KMS-11 (cell line): Measurements from ENCODE around the gene KCTD19.

Experiments used
- H2AFZ ChIP-seq: fragments of 200-600 bp; sonication (generic); 2 replicates; pipeline ENCODE4 v1.6.1; 2016; ENCODE audit warnings: antibody characterized with exemption, mixed run types, low read depth
- H3K27ac ChIP-seq: fragments of 200-600 bp; sonication (generic); 2 replicates; pipeline ENCODE4 v1.6.1; 2016; ENCODE audit warnings: mild to moderate bottlenecking, mixed run types
- H3K27me3 ChIP-seq: fragments of 200-600 bp; sonication (generic); 2 replicates; pipeline ENCODE4 v1.6.1; 2017; ENCODE audit warnings: mild to moderate bottlenecking, low read depth, mixed run types, moderate library complexity; ENCODE audit not compliant: insufficient read depth
- H3K36me3 ChIP-seq: fragments of 200-600 bp; sonication (generic); 2 replicates; pipeline ENCODE4 v1.6.1; 2017; ENCODE audit warnings: mild to moderate bottlenecking, mixed run types; ENCODE audit not compliant: insufficient read depth
- H3K4me1 ChIP-seq: fragments of 200-600 bp; sonication (generic); 2 replicates; pipeline ENCODE4 v1.6.1; 2016; ENCODE audit warnings: mild to moderate bottlenecking, low read depth, mixed run types; ENCODE audit not compliant: poor library complexity, severe bottlenecking
- H3K4me2 ChIP-seq: fragments of 200-600 bp; sonication (generic); 2 replicates; pipeline ENCODE4 v1.7.0; 2016; ENCODE audit warnings: mild to moderate bottlenecking, mixed run types
- H3K4me3 ChIP-seq: fragments of 200-600 bp; sonication (generic); IDR thresholded peaks from 2 replicates; pipeline ENCODE4 v1.6.1; 2017; ENCODE audit warnings: low read depth, low read length, mixed read lengths; ENCODE audit not compliant: insufficient read depth
- H3K79me2 ChIP-seq: fragments of 200-600 bp; sonication (generic); 2 replicates; pipeline ENCODE4 v1.6.1; 2016; ENCODE audit warnings: low read depth, mixed run types; ENCODE audit not compliant: insufficient read depth
- H3K9ac ChIP-seq: fragments of 200-600 bp; sonication (generic); 2 replicates; pipeline ENCODE4 v1.6.1; 2016; ENCODE audit warnings: mild to moderate bottlenecking, mixed run types
- H4K20me1 ChIP-seq: fragments of 200-600 bp; sonication (generic); 2 replicates; pipeline ENCODE4 v1.6.1; 2016; ENCODE audit warnings: mild to moderate bottlenecking, mixed run types; ENCODE audit not compliant: insufficient read depth
- TF ChIP-seq, protein P1 (sequence below): fragments of 200-600 bp; sonication (generic); conservative IDR thresholded peaks from 2 replicates; pipeline ENCODE4 v1.6.1; 2017; ENCODE audit warnings: low read depth, mild to moderate bottlenecking, antibody characterized with exemption, low read length, moderate library complexity, mixed read lengths

The KCTD19 gene

DNA sequence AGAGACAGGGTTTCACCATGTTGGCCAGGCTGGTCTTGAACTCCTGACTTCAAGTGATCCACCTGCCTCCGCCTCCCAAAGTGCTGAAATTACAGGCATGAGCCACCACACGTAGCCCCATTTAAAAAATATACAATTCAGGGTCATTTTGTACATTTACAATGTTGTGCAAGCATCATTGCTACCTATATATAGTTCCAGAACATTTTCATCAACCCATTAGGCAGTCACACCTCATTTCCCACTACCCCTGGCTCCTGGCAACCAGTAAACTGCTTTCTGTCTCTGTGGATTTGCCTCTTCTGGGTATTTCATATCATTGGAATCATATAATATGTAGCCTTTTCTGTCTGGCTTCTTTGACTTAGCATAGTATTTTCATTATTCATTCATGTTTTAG, 6.8 kb upstream of the KCTD19 start:
- no peak overlapping the region for H3K4me2 ChIP-seq
- no peak overlapping the region for H3K9ac ChIP-seq
- no peaks in the 10 kb centered on the region for H3K27me3 ChIP-seq
- H3K27ac ChIP-seq, result no peak overlapping the region
- H3K4me3 ChIP-seq, result no peak overlapping the region
- H4K20me1 ChIP-seq, result no peaks in the 10 kb centered on the region
- H3K36me3 ChIP-seq, result no peaks in the 10 kb centered on the region
- H2AFZ ChIP-seq, result no peak overlapping the region
- H3K4me1 ChIP-seq, result no peaks in the 10 kb centered on the region
- H3K79me2 ChIP-seq, result no peaks in the 10 kb centered on the region
- TF ChIP-seq, protein P1, sequence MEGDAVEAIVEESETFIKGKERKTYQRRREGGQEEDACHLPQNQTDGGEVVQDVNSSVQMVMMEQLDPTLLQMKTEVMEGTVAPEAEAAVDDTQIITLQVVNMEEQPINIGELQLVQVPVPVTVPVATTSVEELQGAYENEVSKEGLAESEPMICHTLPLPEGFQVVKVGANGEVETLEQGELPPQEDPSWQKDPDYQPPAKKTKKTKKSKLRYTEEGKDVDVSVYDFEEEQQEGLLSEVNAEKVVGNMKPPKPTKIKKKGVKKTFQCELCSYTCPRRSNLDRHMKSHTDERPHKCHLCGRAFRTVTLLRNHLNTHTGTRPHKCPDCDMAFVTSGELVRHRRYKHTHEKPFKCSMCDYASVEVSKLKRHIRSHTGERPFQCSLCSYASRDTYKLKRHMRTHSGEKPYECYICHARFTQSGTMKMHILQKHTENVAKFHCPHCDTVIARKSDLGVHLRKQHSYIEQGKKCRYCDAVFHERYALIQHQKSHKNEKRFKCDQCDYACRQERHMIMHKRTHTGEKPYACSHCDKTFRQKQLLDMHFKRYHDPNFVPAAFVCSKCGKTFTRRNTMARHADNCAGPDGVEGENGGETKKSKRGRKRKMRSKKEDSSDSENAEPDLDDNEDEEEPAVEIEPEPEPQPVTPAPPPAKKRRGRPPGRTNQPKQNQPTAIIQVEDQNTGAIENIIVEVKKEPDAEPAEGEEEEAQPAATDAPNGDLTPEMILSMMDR, result no peak

DNA sequence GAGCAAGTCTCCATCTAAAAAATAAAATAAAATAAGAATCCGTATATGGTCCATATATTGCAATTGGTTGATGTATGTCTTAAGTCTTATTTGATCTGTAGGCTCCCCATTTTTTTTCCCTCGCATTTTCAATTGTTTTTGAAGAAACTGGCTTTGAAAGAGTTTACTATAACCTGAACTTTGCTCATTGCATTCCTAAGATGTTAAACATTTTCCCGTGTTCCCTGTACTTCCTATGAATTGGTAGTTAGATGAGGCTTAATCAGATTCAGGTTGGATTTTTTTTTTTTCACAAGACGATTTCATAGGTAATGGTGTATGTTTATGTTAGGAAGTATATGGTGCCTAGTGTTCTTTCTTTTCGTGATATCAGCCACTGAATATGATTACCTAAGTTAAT, 3.4 kb upstream of the KCTD19 start:
- no peak overlapping the region for H3K4me3 ChIP-seq
- no peak overlapping the region for H3K9ac ChIP-seq
- no peak overlapping the region for H3K27ac ChIP-seq
- H2AFZ ChIP-seq, result no peak overlapping the region
- no peaks in the 10 kb centered on the region for H3K4me1 ChIP-seq
- H4K20me1 ChIP-seq, result no peaks in the 10 kb centered on the region
- no peaks in the 10 kb centered on the region for H3K36me3 ChIP-seq
- H3K27me3 ChIP-seq, result no peaks in the 10 kb centered on the region
- H3K79me2 ChIP-seq, result no peaks in the 10 kb centered on the region
- TF ChIP-seq, protein P1, result no peak
- H3K4me2 ChIP-seq, result no peak overlapping the region

DNA sequence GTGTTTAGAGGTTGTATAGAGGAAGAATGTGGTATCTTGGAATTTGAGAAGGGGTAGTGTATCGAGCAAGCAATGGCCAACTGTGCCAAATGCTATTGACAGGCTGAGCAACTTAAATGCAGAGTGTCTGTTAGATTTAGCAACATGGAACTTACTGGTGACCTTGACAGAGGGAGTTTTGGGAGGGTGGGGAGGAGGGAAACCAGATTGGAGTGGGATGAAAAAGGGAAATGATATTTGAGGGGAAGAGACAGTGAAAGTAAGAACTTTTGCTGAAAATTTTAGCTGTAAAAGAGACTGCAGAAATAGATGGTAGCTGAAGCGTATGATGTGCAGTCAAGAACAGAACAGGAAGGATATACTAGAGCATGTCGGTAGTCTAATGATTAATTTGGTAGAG, 1.2 kb upstream of the KCTD19 start:
- no peaks in the 10 kb centered on the region for H3K4me1 ChIP-seq
- H3K36me3 ChIP-seq, result no peaks in the 10 kb centered on the region
- no peak overlapping the region for H3K27ac ChIP-seq
- H3K9ac ChIP-seq, result no peak overlapping the region
- H2AFZ ChIP-seq, result no peak overlapping the region
- H4K20me1 ChIP-seq, result no peaks in the 10 kb centered on the region
- H3K4me3 ChIP-seq, result no peak overlapping the region
- H3K4me2 ChIP-seq, result no peak overlapping the region
- TF ChIP-seq, protein P1, result no peak
- H3K79me2 ChIP-seq, result no peaks in the 10 kb centered on the region
- no peaks in the 10 kb centered on the region for H3K27me3 ChIP-seq

DNA sequence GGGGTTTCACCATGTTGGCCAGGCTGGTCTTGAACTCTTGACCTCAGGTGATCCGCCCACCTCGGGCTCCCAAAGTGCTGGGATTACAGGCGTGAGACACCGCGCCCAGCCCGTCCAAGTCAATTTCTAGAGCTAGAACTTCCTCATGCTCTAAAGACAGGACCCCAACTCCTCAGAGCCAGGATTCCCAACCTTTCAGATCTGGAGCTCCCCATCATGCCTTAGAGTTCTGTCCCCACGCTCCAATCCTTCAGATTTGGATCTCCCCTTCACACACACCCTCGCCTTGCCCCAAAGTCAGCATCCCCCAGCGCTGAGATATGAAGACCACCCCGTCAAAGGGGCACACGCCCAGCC, 448 bp downstream of the KCTD19 start:
- Histone ChIP-seq H3K36me3 (no peaks in the 10 kb centered on the region), H3K27ac (no peak overlapping the region), H3K4me1 (no peaks in the 10 kb centered on the region), H3K4me3 (no peak overlapping the region), H3K79me2 (no peaks in the 10 kb centered on the region), H2AFZ (no peak overlapping the region), H3K9ac (no peak overlapping the region), H4K20me1 (no peaks in the 10 kb centered on the region), H3K27me3 (no peaks in the 10 kb centered on the region), H3K4me2 (no peak overlapping the region)
- TF ChIP-seq, protein P1, result no peak

DNA sequence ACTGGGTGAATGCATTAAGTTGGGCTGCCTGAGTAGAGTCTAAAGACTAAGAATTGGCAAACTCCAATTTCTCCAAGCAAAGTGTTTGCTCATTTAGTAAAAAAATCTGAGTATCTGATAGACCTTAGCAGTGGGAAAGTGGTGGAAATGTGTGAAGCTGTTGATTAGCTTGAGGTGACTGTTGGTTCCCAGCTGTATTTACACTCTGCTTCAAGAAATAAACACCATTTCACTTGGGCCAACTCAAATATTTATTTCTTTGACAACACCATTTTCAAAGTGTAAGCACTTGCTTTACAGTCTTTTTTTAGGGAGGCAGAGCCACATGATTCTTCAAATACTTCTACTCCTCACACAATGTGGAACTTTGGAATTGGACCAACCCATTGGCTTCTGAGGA, 8.7 kb downstream of the KCTD19 start:
- no peak overlapping the region for H2AFZ ChIP-seq
- TF ChIP-seq, protein P1, result no peak

More for the DNA sequence above, 8.7 kb downstream of the KCTD19 start:
- H3K4me3 ChIP-seq, result no peak overlapping the region
- no peak overlapping the region for H3K27ac ChIP-seq
- no peaks in the 10 kb centered on the region for H3K79me2 ChIP-seq
- H3K36me3 ChIP-seq, result no peaks in the 10 kb centered on the region
- no peak overlapping the region for H3K4me2 ChIP-seq
- no peak overlapping the region for H3K9ac ChIP-seq
- H4K20me1 ChIP-seq, result no peaks in the 10 kb centered on the region
- H3K27me3 ChIP-seq, result no peaks in the 10 kb centered on the region
- no peaks in the 10 kb centered on the region for H3K4me1 ChIP-seq
